ENCODE data around the gene GATB. TPM values are rescaled to one million over a fixed set of nuclear protein-coding genes. Genes with fewer than 3 reads are reported as not detected.

The GATB gene, protein sequence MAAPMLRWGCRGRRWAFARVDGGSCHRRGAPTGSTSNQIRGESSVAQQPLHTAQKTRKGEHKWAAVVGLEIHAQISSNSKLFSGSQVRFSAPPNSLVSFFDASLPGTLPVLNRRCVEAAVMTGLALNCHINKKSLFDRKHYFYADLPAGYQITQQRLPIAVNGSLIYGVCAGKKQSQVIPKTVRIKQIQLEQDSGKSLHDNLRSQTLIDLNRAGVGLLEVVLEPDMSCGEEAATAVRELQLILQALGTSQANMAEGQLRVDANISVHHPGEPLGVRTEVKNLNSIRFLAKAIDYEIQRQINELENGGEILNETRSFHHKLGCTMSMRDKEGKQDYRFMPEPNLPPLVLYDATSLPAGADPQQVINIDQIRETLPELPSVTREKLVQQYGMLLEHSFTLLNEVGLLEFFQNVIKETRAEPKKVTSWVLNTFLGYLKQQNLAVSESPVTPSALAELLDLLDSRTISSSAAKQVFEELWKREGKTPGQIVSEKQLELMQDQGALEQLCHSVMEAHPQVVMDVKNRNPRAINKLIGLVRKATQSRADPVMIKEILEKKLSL
- 11.1 and 14.0 TPM in 2 replicates for total RNA-seq

DNA sequence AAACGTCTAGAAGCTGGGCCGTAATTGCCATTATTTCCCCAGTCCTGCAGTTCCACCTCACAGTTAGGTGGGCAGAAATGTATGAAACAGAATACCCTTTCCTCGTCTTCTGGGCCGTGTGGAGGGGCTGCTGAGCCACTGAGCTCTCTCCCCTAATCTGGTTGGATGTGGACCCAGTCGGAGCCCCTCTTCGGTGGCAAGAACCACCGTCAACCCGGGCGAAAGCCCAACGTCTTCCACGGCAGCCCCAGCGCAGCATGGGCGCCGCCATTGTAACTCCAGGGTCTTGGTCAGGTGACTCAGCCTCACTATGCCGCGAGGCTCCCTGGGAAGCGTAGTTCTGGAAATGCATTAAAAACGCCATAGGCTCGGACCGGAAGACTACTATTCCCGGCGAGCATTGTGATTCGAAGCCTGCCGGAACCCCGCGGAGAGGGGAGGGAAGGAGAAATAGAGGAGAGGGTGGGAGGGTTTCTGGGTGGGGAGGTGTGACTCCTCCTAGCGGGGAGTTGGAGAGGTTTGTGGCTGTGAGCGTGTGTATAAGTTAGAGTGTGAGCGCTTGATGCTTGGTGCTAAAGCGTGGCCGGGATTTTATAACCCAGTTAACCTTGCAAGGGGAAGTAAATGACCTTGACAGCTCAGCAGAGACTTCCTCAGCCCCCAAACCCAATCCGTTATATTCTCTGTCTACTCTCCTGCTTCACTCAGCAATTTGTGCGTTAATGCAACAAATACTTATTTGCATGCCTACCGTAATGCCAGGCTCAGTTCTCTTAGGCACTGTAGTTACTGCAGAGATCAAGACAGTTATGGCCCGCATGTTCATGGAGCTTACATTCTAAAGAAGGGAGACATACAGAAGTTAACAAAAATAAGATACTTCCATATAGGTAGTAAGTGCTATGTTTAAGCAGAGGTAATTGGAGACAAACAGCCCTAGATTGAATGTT lies at the start of gene GATB:
Gene GATB, minus strand, starts transcription at position 296 of the 950 bp plus-strand sequence. Its CDS starts 25 bp downstream, at position 271.
- FAIRE-seq = no peak
- Histone ChIP-seq H3K36me3 (ENCODE audit: control insufficient read depth, insufficient read depth, low read length) (no peaks in the 10 kb centered on the region), H3K27me3 (ENCODE audit: control insufficient read depth, insufficient read depth, low read length) (no peaks in the 10 kb centered on the region), H3K4me3 (ENCODE audit: low read depth, low read length) (peak within 1 kb of the TSS; percentile 75)
- TF ChIP-seq, protein P1, sequence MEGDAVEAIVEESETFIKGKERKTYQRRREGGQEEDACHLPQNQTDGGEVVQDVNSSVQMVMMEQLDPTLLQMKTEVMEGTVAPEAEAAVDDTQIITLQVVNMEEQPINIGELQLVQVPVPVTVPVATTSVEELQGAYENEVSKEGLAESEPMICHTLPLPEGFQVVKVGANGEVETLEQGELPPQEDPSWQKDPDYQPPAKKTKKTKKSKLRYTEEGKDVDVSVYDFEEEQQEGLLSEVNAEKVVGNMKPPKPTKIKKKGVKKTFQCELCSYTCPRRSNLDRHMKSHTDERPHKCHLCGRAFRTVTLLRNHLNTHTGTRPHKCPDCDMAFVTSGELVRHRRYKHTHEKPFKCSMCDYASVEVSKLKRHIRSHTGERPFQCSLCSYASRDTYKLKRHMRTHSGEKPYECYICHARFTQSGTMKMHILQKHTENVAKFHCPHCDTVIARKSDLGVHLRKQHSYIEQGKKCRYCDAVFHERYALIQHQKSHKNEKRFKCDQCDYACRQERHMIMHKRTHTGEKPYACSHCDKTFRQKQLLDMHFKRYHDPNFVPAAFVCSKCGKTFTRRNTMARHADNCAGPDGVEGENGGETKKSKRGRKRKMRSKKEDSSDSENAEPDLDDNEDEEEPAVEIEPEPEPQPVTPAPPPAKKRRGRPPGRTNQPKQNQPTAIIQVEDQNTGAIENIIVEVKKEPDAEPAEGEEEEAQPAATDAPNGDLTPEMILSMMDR (IDR thresholded peaks at IDR 0.05; ENCODE audit: insufficient read depth, low read length, severe bottlenecking) = peak; percentile 60
- peak; percentile 96 for DNase-seq (ENCODE audit: low read depth)

DNA sequence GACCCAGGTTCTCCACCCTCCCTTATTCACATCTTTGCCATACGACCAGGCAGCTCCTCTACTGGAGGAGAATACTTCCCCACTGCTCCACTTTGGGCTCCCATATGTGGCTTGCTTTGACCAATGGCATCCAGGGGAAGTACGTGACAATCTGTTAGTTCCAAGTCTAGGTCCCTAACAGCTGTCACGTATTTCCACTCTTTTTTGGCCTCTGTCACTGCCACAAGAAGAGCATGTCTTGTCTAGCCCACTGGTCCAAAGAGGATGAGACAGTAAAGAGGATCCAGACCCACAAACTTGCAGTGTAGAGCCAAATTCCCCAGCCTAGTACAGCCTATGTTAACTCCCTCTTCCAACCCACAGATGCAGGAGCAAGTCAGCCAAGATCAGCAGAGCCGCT lies 49.7 kb upstream of the GATB start:
- TF ChIP-seq, protein P1 (IDR thresholded peaks at IDR 0.05; ENCODE audit: insufficient read depth, low read length, severe bottlenecking) = no peak
- Histone ChIP-seq H3K27me3 (ENCODE audit: control insufficient read depth, insufficient read depth, low read length) (peaks cover 1% of the 10 kb centered on the region), H3K36me3 (ENCODE audit: control insufficient read depth, insufficient read depth, low read length) (no peaks in the 10 kb centered on the region), H3K4me3 (ENCODE audit: low read depth, low read length) (no peak overlapping the region)
- FAIRE-seq (no peak), DNase-seq (ENCODE audit: low read depth) (no peak)

DNA sequence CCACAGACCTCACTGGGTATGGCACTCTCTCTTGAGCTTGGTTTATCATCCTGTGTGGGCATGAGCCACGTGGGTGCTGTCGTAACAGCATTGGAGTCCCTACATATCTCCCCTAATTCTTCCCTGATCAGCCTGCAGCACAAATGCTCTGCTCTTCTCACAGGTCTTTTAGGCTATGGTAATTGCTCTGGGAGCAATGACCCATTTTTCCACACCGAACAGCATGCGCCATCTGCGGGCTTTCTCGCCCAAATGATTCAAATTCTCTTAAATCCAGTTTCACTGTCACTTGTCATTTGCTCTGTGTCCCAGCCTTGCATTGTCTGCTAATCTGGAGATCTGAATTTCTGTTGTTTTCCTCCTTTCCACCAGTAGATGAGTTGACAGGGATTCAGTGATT lies 48.9 kb upstream of the GATB start:
- no peak overlapping the region for H3K4me3 ChIP-seq (ENCODE audit: low read depth, low read length)
- no peaks in the 10 kb centered on the region for H3K36me3 ChIP-seq (ENCODE audit: control insufficient read depth, insufficient read depth, low read length)
- FAIRE-seq (no peak), DNase-seq (ENCODE audit: low read depth) (no peak)
- peaks cover 1% of the 10 kb centered on the region for H3K27me3 ChIP-seq (ENCODE audit: control insufficient read depth, insufficient read depth, low read length)
- TF ChIP-seq, protein P1 (IDR thresholded peaks at IDR 0.05; ENCODE audit: insufficient read depth, low read length, severe bottlenecking) = no peak

DNA sequence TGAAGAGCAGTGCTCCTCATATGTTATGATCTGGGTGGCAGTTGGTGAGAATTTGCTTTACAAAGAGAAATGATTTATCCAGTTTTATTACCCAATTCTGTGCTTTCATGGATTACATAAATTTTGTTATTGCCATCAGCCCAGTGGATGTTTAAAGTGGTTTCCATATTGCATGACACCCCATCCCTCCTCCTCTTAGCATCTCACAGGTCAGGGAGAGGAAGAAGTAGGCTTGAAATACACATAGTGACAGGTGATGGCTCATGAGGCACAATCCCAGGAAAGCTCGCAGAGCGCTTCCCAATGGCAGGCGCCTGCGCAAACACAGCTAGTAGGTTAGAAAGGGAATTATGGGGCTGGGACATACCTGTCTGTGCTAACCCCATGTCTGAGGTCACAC lies 47.7 kb upstream of the GATB start:
- no peak for DNase-seq (ENCODE audit: low read depth)
- no peak for FAIRE-seq
- Histone ChIP-seq H3K27me3 (ENCODE audit: control insufficient read depth, insufficient read depth, low read length) (peaks cover 1% of the 10 kb centered on the region), H3K36me3 (ENCODE audit: control insufficient read depth, insufficient read depth, low read length) (no peaks in the 10 kb centered on the region), H3K4me3 (ENCODE audit: low read depth, low read length) (no peak overlapping the region)
- TF ChIP-seq, protein P1 (IDR thresholded peaks at IDR 0.05; ENCODE audit: insufficient read depth, low read length, severe bottlenecking) = no peak

DNA sequence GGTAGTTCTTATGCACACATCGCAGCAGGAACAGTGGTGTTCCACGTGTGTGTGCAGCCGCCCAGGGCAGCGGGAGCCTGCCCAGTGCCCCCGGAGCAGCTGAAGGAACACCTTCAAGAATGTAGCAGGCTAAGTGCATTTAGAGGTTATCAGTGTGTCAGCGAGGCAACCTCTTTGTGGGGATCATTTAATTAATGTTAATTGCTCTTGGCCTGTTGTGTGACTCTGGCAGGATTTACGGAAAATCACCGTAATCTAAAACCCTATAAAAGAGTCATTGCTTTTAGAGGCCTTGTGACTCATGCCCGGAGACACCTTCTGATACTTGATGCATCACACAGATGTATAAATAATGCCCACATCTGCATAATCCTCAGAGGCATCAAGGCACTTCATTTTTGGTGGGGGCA lies 47.3 kb upstream of the GATB start:
- FAIRE-seq = no peak
- TF ChIP-seq, protein P1 (IDR thresholded peaks at IDR 0.05; ENCODE audit: insufficient read depth, low read length, severe bottlenecking) = no peak
- H3K36me3 ChIP-seq (ENCODE audit: control insufficient read depth, insufficient read depth, low read length) = no peaks in the 10 kb centered on the region
- peak; percentile 9 for DNase-seq (ENCODE audit: low read depth)
- peaks cover 1% of the 10 kb centered on the region for H3K27me3 ChIP-seq (ENCODE audit: control insufficient read depth, insufficient read depth, low read length)
- no peak overlapping the region for H3K4me3 ChIP-seq (ENCODE audit: low read depth, low read length)
